SK-N-MC (cell line): ENCODE results near the gene MMP25.
A peak's percentile ranks its signal among the peaks of the same experiment; 100 is the strongest.
"Not testable (repeated sequence)": the region's sequence is repeated elsewhere in the genome, so short reads cannot be mapped to it uniquely, and the experiment has no call there.

Experiments
- DNase-seq: peaks from one replicate; pipeline ENCODE4 v3.0.0-alpha.2; 2011; ENCODE audit warnings: low read depth, low spot score
- H3K27ac ChIP-seq: fragments of 200-600 bp; sonication (generic); 2 replicates; pipeline ENCODE4 v1.5.1; 2016; ENCODE audit warnings: mixed run types
- H3K36me3 ChIP-seq: fragments of 200-600 bp; sonication (generic); 2 replicates; pipeline ENCODE4 v1.6.1; 2017; ENCODE audit warnings: antibody characterized with exemption, low read length, mixed read lengths; ENCODE audit not compliant: insufficient read depth
- H3K4me3 ChIP-seq: fragments of 200-600 bp; sonication (generic); 2 replicates; pipeline ENCODE4 v1.5.1; 2016
- H3K9ac ChIP-seq: fragments of 200-600 bp; sonication (generic); 2 replicates; pipeline ENCODE4 v1.8.0; 2017; ENCODE audit warnings: mixed run types, mixed read lengths; ENCODE audit not compliant: insufficient read length
- H3K9me3 ChIP-seq: fragments of 200-600 bp; sonication (generic); 2 replicates; pipeline ENCODE4 v1.6.1; 2017; ENCODE audit warnings: low read depth, mild to moderate bottlenecking, antibody characterized with exemption, low read length, moderate library complexity, mixed read lengths
- EZH2 ChIP-seq: fragments of 200-600 bp; sonication (generic); IDR thresholded peaks from one replicate; pipeline ENCODE4 v1.6.1; 2017; ENCODE audit warnings: antibody characterized with exemption
- FOXP2 ChIP-seq: optimal IDR thresholded peaks from 2 replicates; pipeline ENCODE3; 2011; ENCODE audit warnings: mild to moderate bottlenecking, moderate library complexity; ENCODE audit not compliant: insufficient read depth; ENCODE audit errors: extremely low read length, control extremely low read depth
- POLR2AphosphoS5 ChIP-seq: IDR thresholded peaks from 2 replicates; pipeline ENCODE4 v1.6.1; 2012; ENCODE audit warnings: mild to moderate bottlenecking, low read depth, low read length, borderline replicate concordance

MMP25 gene

DNA sequence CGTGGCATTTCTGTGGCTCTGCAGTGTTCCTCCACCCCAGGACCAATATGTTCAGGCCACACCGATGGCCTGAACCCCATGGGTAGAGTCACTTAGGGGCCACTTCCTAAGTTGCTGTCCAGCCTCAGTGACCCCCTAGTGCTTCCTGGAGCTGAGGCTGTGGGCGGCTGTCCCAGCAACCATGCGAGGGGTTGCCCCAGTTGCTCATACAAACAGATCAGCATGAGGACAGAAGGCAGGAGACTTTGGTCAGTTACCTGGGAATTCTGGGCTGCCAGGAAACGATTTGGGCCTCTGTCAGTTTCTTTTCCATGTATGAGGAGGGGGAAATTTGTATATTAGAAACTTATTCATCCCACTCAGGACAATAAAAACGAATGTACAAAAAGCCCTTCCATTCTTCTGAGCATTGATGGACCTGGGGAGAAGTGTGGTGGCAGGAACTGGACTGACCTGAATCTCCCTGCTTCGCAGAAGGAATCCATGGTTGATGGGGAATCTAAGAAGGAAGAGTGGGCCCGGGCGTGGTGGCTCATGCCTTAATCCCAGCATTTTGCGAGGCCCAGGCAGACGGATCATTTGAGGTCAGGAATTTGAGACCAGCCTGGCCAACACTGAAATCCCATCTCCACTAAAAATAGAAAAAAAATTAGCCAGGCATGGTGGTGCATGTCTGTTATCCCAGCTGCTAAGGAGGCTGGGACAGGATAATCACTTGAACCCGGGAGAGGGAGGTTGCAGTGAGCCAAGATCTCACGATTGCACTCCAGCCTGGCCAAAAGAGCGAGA lies 14.2 kb downstream of the MMP25 start:
- Histone ChIP-seq H3K4me3 (no peak overlapping the region), H3K9ac (no peak overlapping the region), H3K27ac (no peak overlapping the region), H3K9me3 (no peaks in the 10 kb centered on the region), H3K36me3 (no peaks in the 10 kb centered on the region)
- TF ChIP-seq POLR2AphosphoS5 (no peak), FOXP2 (no peak), EZH2 (no peak)
- DNase-seq, result no peak

DNA sequence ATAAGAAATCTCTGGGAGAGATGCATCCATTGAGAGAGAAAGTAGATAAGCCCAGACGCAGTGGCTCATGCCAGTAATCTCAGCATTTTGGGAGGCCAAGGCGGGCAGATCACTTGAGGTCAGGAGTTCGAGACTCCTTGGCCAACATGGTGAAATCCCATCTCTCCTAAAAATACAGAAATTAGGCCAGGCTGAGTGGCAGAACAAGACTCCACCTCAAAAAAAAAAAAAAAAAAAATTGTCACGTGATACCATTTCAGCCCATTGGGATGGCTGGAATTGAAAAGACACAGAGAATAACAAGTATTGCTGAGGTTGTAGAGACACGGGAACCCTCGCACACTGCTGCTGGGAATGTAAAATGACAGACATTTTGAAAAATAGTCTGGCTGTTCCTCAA lies 16.2 kb downstream of the MMP25 start:
- no peak for TF ChIP-seq FOXP2
- TF ChIP-seq POLR2AphosphoS5, result no peak
- no peak for TF ChIP-seq EZH2
- Histone ChIP-seq H3K4me3 (no peak overlapping the region), H3K27ac (no peak overlapping the region), H3K9me3 (no peaks in the 10 kb centered on the region), H3K9ac (no peak overlapping the region), H3K36me3 (no peaks in the 10 kb centered on the region)
- no peak for DNase-seq

DNA sequence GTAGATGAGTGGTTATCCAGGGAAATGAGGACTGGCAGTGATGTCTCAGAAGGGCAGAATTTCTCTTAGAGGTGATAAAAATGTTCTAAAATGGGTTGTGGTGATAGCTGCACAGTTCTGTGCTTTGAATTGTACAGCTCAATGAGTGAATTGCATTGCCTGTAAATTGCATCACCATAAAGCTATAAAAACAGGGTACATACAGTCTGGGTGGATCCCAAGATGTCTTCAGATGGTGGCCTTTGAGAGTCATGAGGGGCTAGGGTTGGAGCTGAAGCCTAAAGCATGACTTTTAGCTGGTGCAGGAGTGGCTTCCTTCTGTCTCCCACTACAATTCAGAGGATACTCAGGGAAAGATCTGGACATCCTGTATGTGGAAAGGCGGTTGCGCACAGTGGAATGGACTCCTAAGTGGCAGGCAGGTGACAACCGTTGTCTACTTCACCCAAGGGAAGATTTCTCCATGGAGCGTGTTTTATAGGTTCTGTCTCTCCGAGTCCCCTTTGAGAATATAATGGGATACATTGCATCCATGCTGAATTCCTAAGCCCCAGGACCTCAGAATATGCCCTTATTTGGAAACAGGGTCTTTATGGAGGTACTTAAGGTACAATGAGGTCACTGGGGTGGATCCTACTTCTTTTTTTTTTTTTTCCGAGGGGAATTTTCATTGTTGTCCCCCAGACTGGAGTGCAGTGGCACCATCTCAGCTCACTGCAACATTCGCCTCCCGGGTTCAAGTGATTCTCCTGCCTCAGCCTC lies 17.4 kb downstream of the MMP25 start:
- Histone ChIP-seq H3K4me3 (no peak overlapping the region), H3K27ac (peak overlapping the region; percentile 42; the same call in 1 of the 2 replicates), H3K9ac (no peak overlapping the region), H3K9me3 (no peaks in the 10 kb centered on the region), H3K36me3 (no peaks in the 10 kb centered on the region)
- no peak for DNase-seq
- TF ChIP-seq FOXP2, result no peak
- TF ChIP-seq EZH2, result no peak
- no peak for TF ChIP-seq POLR2AphosphoS5

DNA sequence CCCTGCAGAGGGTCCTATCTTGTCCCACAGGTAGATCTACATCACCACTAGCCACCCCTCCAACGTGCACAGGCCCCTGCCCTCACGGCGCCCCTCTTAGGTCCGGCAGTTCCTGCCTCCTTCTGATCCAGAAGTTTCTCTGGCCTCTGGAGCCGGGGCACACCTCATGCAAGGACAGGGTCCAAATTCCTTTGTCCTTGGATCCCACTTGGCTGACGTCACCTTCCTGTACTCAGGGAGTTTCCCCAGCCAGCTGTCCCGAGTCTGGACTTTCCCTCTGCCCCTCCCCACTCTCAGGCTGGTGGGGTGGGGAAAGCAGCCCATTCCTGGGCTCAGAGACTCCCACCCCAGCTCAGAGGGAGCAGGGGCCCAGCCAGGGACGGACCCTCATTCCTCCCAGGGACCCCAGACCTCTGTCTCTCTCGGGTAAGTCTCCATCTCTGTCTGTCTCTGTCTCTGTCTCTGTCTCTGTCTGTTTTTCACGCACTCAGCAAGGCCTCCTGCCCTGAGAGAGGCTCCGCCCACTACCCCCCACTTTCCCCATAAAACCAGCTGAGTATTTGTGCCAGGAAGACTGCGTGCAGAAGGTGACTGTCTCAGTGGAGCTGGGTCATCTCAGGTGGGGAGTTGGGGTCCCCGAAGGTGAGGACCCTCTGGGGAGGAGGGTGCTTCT lies 18.8 kb downstream of the MMP25 start, which contains the start of gene IL32:
TSS of gene IL32 (plus strand) at position 572 of the 673 bp plus-strand sequence. CDS start 172 bp downstream, outside the sequence.
- Histone ChIP-seq H3K27ac (no peak within 1 kb of the TSS), H3K9ac (no peak within 1 kb of the TSS), H3K9me3 (no peaks in the 10 kb centered on the region), H3K36me3 (no peaks in the 10 kb centered on the region), H3K4me3 (peak within 1 kb of the TSS; percentile 41)
- no peak for DNase-seq
- TF ChIP-seq POLR2AphosphoS5 (no peak), EZH2 (no peak), FOXP2 (no peak)

DNA sequence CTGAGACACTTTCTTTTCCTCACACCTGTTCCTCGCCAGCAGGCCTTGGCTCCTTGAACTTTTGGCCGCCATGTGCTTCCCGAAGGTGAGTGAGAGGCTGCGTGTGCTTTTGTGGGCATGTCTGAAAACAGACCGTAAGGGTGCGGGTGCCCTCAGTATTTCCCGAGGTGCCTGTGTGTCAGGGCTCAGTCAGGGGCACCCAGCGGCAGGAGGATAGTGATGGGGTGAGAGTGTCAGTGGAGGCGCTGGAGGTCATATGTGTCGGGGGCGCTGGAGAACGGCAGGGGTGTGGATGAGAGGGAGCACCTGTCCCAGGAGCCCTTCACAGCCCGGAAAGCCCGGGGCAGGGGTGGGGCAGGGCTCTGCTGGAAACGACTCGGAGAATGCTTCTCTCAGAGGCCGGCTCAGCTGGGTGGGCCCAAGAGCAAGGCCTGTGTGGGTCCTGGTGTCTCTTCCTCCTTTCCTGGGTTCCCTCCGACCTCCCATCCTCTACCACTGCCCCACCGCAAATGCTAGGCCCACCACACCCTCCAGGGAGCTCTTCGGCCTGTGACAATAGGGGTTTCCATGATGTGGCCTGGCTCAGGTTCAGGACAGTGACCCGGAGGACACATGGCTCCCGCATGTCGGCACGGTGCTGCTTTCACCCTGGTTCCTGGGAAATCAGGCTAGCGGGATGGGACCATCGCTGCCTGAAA lies 19.5 kb downstream of the MMP25 start:
- Histone ChIP-seq H3K4me3 (peak overlapping the region; percentile 41), H3K36me3 (no peaks in the 10 kb centered on the region), H3K9ac (no peak overlapping the region), H3K9me3 (no peaks in the 10 kb centered on the region), H3K27ac (no peak overlapping the region)
- DNase-seq, result no peak
- TF ChIP-seq FOXP2, result no peak

DNA sequence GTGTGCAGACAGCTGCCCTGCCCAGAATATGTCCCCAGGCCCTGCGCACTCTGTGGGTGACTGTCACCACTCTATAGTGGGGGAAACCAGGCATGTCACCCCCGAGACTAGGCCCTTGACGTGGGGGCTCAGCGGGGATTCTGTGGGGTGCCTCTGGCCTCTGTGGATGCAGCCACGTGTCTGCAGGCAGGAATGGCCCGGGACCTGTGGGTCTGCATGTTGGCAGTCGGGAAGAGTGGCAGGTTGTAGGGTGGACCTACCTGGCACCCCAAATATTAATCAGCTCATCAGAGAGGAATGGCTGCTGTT lies 20.0 kb downstream of the MMP25 start:
- Histone ChIP-seq H3K4me3 (no peak overlapping the region), H3K27ac (no peak overlapping the region), H3K36me3 (no peaks in the 10 kb centered on the region), H3K9me3 (no peaks in the 10 kb centered on the region), H3K9ac (no peak overlapping the region)
- TF ChIP-seq POLR2AphosphoS5, result no peak
- TF ChIP-seq FOXP2, result no peak
- TF ChIP-seq EZH2, result no peak
- DNase-seq, result no peak

DNA sequence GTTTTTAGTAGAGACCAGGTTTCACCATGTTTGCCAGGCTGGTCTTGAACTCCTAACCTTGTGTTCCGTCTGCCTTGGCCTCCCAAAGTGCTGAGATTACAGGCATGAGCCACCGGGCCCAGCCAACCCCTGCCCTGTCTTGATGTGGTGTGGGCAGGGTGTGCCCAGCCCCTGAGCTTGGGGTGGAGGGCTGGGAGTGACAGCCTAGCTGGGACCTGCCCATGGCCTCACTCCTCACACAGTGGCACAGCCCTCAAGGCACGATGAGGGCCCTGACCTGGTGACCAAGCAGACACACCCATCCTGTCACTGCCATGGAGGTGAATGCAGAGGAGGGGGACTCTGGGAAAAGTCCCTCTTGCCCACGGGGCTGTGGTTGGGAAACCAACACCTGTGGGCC lies 22.1 kb downstream of the MMP25 start:
- Histone ChIP-seq H3K27ac (no peak overlapping the region), H3K36me3 (no peaks in the 10 kb centered on the region), H3K9ac (no peak overlapping the region), H3K4me3 (no peak overlapping the region), H3K9me3 (no peaks in the 10 kb centered on the region)
- no peak for DNase-seq
- no peak for TF ChIP-seq FOXP2
- TF ChIP-seq POLR2AphosphoS5, result no peak
- TF ChIP-seq EZH2, result no peak

DNA sequence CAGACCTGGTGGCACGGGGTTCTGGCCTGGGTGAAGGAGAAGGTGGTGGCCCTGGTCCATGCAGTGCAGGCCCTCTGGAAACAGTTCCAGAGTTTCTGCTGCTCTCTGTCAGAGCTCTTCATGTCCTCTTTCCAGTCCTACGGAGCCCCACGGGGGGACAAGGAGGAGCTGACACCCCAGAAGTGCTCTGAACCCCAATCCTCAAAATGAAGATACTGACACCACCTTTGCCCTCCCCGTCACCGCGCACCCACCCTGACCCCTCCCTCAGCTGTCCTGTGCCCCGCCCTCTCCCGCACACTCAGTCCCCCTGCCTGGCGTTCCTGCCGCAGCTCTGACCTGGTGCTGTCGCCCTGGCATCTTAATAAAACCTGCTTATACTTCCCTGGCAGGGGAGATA lies 22.8 kb downstream of the MMP25 start:
- not testable (repeated sequence) for DNase-seq, H3K27ac ChIP-seq, H3K9me3 ChIP-seq, H3K9ac ChIP-seq, H3K4me3 ChIP-seq, H3K36me3 ChIP-seq

DNA sequence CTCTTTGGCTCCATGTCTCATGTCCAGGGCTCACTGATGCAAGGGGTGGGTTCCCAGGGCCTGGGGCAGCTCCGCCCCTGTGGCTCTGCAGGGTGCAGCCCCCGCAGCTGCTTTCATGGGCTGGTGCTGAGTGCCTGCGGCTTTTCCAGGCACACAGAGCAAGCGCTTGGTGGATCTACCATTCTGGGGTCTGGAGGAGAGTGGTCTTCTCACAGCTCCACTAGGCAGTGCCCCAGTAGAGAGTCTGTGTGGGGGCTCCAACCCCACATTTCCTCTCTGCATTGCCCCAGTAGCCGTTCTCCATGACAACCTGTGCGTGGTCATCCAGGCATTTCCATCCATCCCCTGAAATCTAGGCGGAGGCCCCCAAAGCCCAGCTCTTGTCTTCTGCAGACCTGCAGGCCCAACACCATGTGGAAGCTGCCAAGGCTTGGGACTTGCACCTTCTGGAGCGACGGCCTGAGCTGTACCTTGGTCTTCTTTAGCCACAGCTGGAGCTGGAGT lies 24.3 kb downstream of the MMP25 start:
- no peak for DNase-seq
- H3K9ac ChIP-seq, result no peak overlapping the region
- H3K27ac ChIP-seq, result no peak overlapping the region
- no peak overlapping the region for H3K4me3 ChIP-seq
- TF ChIP-seq EZH2 (no peak), POLR2AphosphoS5 (no peak), FOXP2 (no peak)
- no peaks in the 10 kb centered on the region for H3K9me3 ChIP-seq
- H3K36me3 ChIP-seq, result no peaks in the 10 kb centered on the region
